Forelimb muscle (tissue), 1 donor: Measurements from ENCODE around the gene SYNRG. TPM values are rescaled to one million over a fixed set of nuclear protein-coding genes. Genes with fewer than 3 reads are reported as not detected.

Experiments
- DNase-seq: peaks from one replicate; pipeline ENCODE4 v3.0.0-alpha.2; 2013; ENCODE audit warnings: low read depth
- polyA plus RNA-seq: library from polyadenylated mRNA; unstranded; fragments of 120-200 nt; gene quantifications from one replicate; pipeline ENCODE4 v1.2.1, GENCODE V29; 2013; ENCODE audit not compliant: insufficient read length

The SYNRG gene
- polyA plus RNA-seq, 1 donor: 27.8 TPM

GRCh38 chr17:37604556-37604955, 4.7 kb downstream of the SYNRG start:
- no peak for DNase-seq

- no peak for DNase-seq
Observed at GRCh38 chr17:37598145-37598544, 11.1 kb downstream of the SYNRG start.

GRCh38 chr17:37592291-37592690, 16.9 kb downstream of the SYNRG start:
- DNase-seq: no peak

- no peak for DNase-seq
Observed at GRCh38 chr17:37585066-37585465, 24.2 kb downstream of the SYNRG start.

GRCh38 chr17:37576281-37576680, 32.9 kb downstream of the SYNRG start:
- DNase-seq: no peak

GRCh38 chr17:37574427-37574826, 34.8 kb downstream of the SYNRG start:
- DNase-seq: no peak

GRCh38 chr17:37571674-37572073, 37.5 kb downstream of the SYNRG start:
- no peak for DNase-seq

- DNase-seq: no peak
Observed at GRCh38 chr17:37570527-37571093, 38.6 kb downstream of the SYNRG start.

- DNase-seq: no peak
Observed at GRCh38 chr17:37568350-37569053, 40.7 kb downstream of the SYNRG start.

- DNase-seq: no peak
Observed at GRCh38 chr17:37567538-37567937, 41.7 kb downstream of the SYNRG start.

GRCh38 chr17:37567137-37567536, 42.1 kb downstream of the SYNRG start:
- DNase-seq: no peak

GRCh38 chr17:37564252-37564651, 45.0 kb downstream of the SYNRG start:
- no peak for DNase-seq

GRCh38 chr17:37562016-37562745, 47.0 kb downstream of the SYNRG start:
- DNase-seq: no peak

- DNase-seq: no peak
Observed at GRCh38 chr17:37558299-37558698, 50.9 kb downstream of the SYNRG start.

GRCh38 chr17:37557482-37557881, 51.7 kb downstream of the SYNRG start:
- DNase-seq: no peak

- DNase-seq: no peak
Observed at GRCh38 chr17:37555386-37555785, 53.8 kb downstream of the SYNRG start.

- no peak for DNase-seq
Observed at GRCh38 chr17:37553401-37553966, 55.7 kb downstream of the SYNRG start.

- no peak for DNase-seq
Observed at GRCh38 chr17:37551788-37552187, 57.4 kb downstream of the SYNRG start.

- DNase-seq: no peak
Observed at GRCh38 chr17:37547986-37548385, 61.2 kb downstream of the SYNRG start.

- DNase-seq: peak; percentile 64
Observed at GRCh38 chr17:37546302-37546701, 62.9 kb downstream of the SYNRG start.

GRCh38 chr17:37545486-37545885, 63.7 kb downstream of the SYNRG start:
- no peak for DNase-seq

- no peak for DNase-seq
Observed at GRCh38 chr17:37543637-37544052, 65.6 kb downstream of the SYNRG start.
